ENCODE measurements around the gene TPRA1. TPM values are rescaled to one million over a fixed set of nuclear protein-coding genes. Genes with fewer than 3 reads are reported as not detected.

TPRA1 gene
- total RNA-seq, 1 donor from 2014 or later, result 18.6 TPM

- no peak for DNase-seq
Measured at GRCh38 chr3:127560051-127560787, 30.3 kb downstream of the TPRA1 start.

- DNase-seq, result no peak
Measured at GRCh38 chr3:127556565-127556964, 34.0 kb downstream of the TPRA1 start.

- DNase-seq, result no peak
Measured at GRCh38 chr3:127555108-127555507, 35.4 kb downstream of the TPRA1 start.

- no peak for DNase-seq
Measured at GRCh38 chr3:127552038-127552437, 38.5 kb downstream of the TPRA1 start.

- DNase-seq, result no peak
Measured at GRCh38 chr3:127551178-127551577, 39.4 kb downstream of the TPRA1 start.

GRCh38 chr3:127550468-127551157 lies 39.9 kb downstream of the TPRA1 start:
- no peak for DNase-seq

- DNase-seq, result peak; percentile 56
Measured at GRCh38 chr3:127549826-127550467, 40.6 kb downstream of the TPRA1 start.

- peak; percentile 30 for DNase-seq
Measured at GRCh38 chr3:127547761-127548605, 42.5 kb downstream of the TPRA1 start.

- no peak for DNase-seq
Measured at GRCh38 chr3:127546970-127547733, 43.4 kb downstream of the TPRA1 start.

- DNase-seq, result no peak
Measured at GRCh38 chr3:127546554-127546953, 44.0 kb downstream of the TPRA1 start.

GRCh38 chr3:127545711-127546457 lies 44.6 kb downstream of the TPRA1 start:
- no peak for DNase-seq

GRCh38 chr3:127545216-127545615 lies 45.3 kb downstream of the TPRA1 start:
- DNase-seq, result no peak

- DNase-seq, result no peak
Measured at GRCh38 chr3:127544803-127545201, 45.7 kb downstream of the TPRA1 start.

- DNase-seq, result peak; percentile 54
Measured at GRCh38 chr3:127544192-127544802, 46.2 kb downstream of the TPRA1 start.

GRCh38 chr3:127543441-127543840 lies 47.1 kb downstream of the TPRA1 start:
- DNase-seq, result no peak

- no peak for DNase-seq
Measured at GRCh38 chr3:127542441-127542952, 48.0 kb downstream of the TPRA1 start.

GRCh38 chr3:127541320-127541719 lies 49.2 kb downstream of the TPRA1 start:
- DNase-seq, result no peak

- DNase-seq, result no peak
Measured at GRCh38 chr3:127539366-127540060, 51.0 kb downstream of the TPRA1 start.

- DNase-seq, result no peak
Measured at GRCh38 chr3:127538569-127538968, 52.0 kb downstream of the TPRA1 start.

Data from occipital lobe (tissue), 2 donors.